ENCODE data around the gene GNA12.

GRCh38 chr7:2705371-2706096 lies 138.6 kb downstream of the GNA12 start:
- no peak for TF ChIP-seq CTCF (IDR thresholded peaks at IDR 0.05; ENCODE audit: low read depth, low read length, poor library complexity, severe bottlenecking)
- no peak for TF ChIP-seq EZH2phosphoT487 (IDR thresholded peaks at IDR 0.05; ENCODE audit: borderline replicate concordance, low read length)
